HG02610 (cell line): ENCODE data around the gene CHRM4.
"Not testable (repeated sequence)": the region's sequence is repeated elsewhere in the genome, so short reads cannot be mapped to it uniquely, and the experiment has no call there.

ENCODE experiments used
- ATAC-seq: cut with Tn5 transposase; IDR thresholded peaks from one replicate; pipeline ENCODE4 v1.9.1; 2021; ENCODE audit warnings: mild to moderate bottlenecking, moderate library complexity; ENCODE audit not compliant: unreplicated experiment

The CHRM4 gene

GRCh38 chr11:46382646-46383403 is 8.8 kb downstream of the CHRM4 start:
- no peak for ATAC-seq

DNA sequence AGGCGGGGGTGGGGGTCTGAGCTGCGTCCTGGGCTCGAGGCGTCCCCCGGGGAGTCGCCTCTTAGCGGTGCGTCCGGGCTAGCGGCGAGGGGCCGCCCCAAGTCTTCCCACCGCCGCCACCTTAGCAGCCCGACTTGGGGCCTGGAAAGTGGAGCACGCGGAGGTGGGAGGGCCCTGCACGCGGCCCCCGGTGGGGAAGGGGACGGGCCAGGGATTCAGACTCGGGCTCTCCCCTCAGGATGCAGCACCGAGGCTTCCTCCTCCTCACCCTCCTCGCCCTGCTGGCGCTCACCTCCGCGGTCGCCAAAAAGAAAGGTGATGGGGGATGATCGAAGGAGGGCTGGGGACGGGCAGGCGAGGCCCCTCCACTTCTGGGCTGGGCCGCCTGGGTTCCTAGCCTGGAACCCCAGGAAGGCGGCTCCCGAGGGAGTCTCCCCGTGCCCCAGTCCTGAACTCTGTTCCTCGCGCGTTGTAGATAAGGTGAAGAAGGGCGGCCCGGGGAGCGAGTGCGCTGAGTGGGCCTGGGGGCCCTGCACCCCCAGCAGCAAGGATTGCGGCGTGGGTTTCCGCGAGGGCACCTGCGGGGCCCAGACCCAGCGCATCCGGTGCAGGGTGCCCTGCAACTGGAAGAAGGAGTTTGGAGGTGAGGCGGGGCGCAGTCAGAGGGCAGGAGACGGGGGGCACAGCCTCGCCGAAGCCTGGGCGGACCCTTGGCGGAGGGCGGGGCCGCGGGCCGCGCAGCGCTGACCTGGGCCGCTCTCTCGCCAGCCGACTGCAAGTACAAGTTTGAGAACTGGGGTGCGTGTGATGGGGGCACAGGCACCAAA is 9.5 kb downstream of the CHRM4 start:
- ATAC-seq: no peak

GRCh38 chr11:46381048-46381818 is 10.3 kb downstream of the CHRM4 start, which contains the start of gene MDK:
MDK (plus strand) TSS chr11:46381669; CDS start chr11:46382058, 389 bp downstream.
- no peak for ATAC-seq

GRCh38 chr11:46380340-46381047 is 11.1 kb downstream of the CHRM4 start:
- ATAC-seq: peak; percentile 31

- ATAC-seq: not testable (repeated sequence)
These were observed 11.9 kb downstream of the CHRM4 start for GRCh38 chr11:46379482-46380293.

DNA sequence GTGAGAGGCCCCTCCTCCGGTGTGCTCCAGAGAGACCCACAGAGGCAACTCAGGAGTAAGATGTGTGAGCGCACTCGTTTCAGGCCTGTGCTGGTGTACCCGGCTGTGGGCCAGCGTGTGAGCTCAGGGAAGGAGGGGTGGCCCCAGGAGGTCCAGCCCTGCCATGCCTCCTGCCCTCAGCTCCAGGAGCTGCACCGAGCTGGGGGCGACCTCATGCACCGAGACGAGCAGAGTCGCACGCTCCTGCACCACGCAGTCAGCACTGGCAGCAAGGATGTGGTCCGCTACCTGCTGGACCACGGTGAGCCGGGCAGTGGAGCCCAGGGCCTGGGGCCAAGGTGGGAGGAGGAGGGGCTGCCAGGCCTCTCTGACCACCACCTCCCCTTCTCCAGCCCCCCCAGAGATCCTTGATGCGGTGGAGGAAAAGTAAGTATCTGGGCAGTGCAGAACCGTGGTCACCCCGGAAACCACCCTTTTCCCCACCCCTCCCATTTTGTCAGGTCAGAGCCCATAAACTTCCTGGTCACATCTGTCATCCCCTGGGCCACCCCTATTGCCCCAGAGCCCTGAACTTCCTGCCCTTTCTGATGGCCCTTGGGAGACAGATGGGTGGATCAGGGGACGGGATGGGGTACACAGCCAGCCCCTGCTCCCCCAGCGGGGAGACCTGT is 12.6 kb downstream of the CHRM4 start:
- no peak for ATAC-seq

- no peak for ATAC-seq
These were observed 13.3 kb downstream of the CHRM4 start for GRCh38 chr11:46378296-46378695.

DNA sequence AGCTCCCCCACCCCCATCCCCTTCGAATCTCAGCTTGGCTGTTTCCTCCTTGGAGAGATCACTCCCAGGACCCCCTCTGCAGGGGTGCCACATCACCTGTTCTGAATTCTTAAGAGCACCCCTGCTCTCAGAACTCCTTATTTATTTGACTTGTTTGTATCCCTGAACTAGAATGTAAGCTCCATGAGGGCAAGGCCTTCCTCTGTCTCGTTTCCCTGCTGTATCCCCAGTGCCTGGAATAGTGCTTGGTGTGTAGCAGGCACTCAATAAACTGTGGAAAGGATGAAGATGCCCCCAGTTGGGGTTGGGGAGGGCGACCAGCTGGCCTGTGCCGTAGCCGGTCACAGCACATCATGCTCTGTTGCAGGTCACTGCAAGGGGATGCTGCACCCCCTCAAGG is 13.7 kb downstream of the CHRM4 start:
- no peak for ATAC-seq

GRCh38 chr11:46377290-46377689 is 14.3 kb downstream of the CHRM4 start:
- no peak for ATAC-seq

DNA sequence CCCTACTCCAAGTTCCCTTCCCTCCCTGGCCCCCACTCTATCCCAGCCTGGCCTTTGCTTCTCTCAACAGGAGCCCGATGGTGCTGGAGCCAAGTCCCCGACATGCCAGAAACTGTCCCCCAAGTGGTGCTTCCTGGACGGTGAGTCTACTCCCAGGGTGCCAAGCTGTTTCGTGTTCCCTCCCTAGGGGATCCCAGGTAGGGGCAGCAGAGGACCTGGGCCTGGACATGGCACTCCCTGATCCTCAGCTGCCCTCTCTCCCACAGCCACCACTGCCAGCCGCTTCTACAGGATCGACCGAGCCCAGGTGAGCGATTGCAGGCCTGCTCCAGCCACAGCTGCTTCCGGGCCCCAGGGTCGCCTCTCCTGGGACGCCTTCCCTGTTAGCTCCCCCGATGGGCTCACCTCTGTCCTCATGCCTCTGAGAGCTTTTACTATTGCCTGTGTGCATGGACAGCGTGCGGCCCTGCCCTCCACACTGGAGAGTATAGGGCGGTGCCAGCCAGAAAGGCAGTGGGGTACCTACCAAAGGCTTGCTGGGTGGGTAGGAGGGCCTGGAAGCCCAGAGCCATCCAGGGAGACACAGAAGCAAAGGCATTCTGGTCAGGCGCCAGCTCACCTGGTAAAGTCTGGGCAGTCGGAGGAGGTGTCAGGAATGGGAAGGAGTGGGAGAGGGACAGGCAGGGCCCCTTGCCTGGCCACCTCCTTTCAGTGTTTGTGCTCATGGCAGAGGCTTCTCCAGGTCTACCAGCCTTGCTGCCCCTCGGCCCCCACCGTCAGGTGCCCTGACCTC is 15.1 kb downstream of the CHRM4 start:
- ATAC-seq: no peak

- no peak for ATAC-seq
These were observed 16.0 kb downstream of the CHRM4 start for GRCh38 chr11:46375392-46376101.

- ATAC-seq: no peak
These were observed 16.8 kb downstream of the CHRM4 start for GRCh38 chr11:46374815-46375214.

DNA sequence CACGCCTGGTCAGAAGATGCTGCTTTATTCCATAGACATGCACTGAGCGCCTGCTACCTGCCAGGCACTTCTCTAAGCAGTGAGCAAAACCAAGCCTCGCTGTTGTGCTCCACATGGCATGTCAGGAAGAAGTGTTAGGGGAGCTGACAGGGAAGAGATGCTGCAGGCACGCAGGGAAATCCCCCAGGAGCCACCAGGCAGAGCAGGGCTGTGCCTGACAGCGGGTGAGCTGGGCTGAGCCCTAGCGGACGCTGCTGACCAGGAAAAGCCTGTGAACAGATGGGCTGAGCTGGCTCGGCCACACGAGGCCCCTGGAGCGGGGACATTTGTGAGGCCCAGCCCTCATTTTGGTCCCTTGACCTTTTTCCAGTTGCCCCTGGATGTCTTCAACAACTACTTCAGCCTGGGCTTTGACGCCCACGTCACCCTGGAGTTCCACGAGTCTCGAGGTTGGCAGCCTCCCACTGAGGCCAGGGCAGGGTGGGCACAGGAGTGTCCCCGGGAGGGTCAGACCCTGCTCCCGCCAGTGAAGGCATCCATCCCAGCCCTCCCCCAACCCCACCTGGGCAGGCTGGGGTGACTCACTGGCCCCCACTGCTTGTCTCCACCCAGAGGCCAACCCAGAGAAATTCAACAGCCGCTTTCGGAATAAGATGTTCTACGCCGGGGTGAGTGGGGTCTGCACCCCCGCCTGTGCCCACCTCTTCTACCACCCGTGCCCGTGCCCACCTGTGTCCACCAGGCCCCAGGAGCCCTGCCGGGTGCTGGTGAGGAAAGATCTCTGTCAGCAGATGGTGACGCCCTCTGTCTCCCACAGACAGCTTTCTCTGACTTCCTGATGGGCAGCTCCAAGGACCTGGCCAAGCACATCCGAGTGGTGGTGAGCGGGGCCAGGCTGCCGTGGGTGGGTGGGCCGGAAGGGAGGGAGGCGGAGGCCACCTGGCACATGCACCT is 17.5 kb downstream of the CHRM4 start:
- no peak for ATAC-seq

- not testable (repeated sequence) for ATAC-seq
These were observed 19.1 kb downstream of the CHRM4 start for GRCh38 chr11:46372501-46372900.

GRCh38 chr11:46372086-46372485 is 19.5 kb downstream of the CHRM4 start:
- ATAC-seq: no peak

- not testable (repeated sequence) for ATAC-seq
These were observed 20.3 kb downstream of the CHRM4 start for GRCh38 chr11:46371262-46371661.

DNA sequence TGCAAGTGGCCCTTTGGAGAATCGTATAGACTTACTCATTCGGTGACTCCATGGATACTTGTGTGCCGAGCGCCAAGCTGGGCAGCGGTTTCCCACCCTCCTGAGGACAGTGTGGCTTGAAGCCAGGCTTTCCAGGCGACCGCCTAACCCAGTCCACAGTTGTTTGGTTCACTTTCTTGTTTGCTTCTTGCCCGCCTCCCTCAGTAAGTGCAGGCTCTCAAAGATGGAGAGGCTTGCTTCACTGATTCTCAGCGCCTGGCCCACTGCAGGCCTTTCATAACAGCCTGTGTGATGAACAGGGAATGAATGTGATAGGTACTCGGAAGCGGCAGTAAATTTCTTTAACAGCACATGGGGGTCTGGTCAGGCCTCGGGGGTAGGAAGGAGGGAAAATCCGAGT is 21.3 kb downstream of the CHRM4 start:
- no peak for ATAC-seq
